MCF 10A (cell line): ENCODE results near the gene GPR149. TPM values are rescaled to one million over a fixed set of nuclear protein-coding genes. Genes with fewer than 3 reads are reported as not detected.

Source experiments
- BruUV-seq: library from RNA; stranded (reverse); fragments of 400-500 nt; replicated peaks from 2 replicates; lab custom pipeline; 2021; lab: Mats Ljungman, UMichigan
- CTCF ChIA-PET: fragments of 300-600 bp; sonication (Branson Sonifier 250); formaldehyde crosslinking; extraction: SDS; loops from one replicate; lab custom pipeline; 2021; ENCODE audit warnings: antibody characterized with exemption, inconsistent platforms; lab: Yijun Ruan, JAX
- POLR2A ChIA-PET: fragments of 300-600, 350-650 bp; sonication (Branson Sonifier 250); formaldehyde crosslinking; extraction: SDS; loops from one replicate; lab custom pipeline; 2020; ENCODE audit warnings: antibody characterized with exemption, inconsistent platforms; lab: Yijun Ruan, JAX
- DNase-seq: peaks from one replicate; pipeline ENCODE4 v3.0.0-alpha.2; 2018; ENCODE audit not compliant: unreplicated experiment
- H3K27ac Mint-ChIP-seq: one replicate; pipeline ENCODE4 v1.8.0; 2022; ENCODE audit warnings: mild to moderate bottlenecking, low read depth, mixed read lengths; ENCODE audit not compliant: unreplicated experiment
- H3K27me3 Mint-ChIP-seq: one replicate; pipeline ENCODE4 v1.8.0; 2022; ENCODE audit warnings: mixed read lengths; ENCODE audit not compliant: insufficient read depth, unreplicated experiment
- H3K36me3 Mint-ChIP-seq: one replicate; pipeline ENCODE4 v1.8.0; 2022; ENCODE audit warnings: mild to moderate bottlenecking, moderate library complexity, mixed read lengths; ENCODE audit not compliant: insufficient read depth, unreplicated experiment
- H3K4me1 Mint-ChIP-seq: one replicate; pipeline ENCODE4 v1.8.0; 2022; ENCODE audit warnings: mixed read lengths; ENCODE audit not compliant: insufficient read depth, unreplicated experiment
- H3K4me3 Mint-ChIP-seq: one replicate; pipeline ENCODE4 v1.8.0; 2022; ENCODE audit warnings: mild to moderate bottlenecking, moderate library complexity, mixed read lengths; ENCODE audit not compliant: unreplicated experiment
- H3K9me3 Mint-ChIP-seq: one replicate; pipeline ENCODE4 v1.8.0; 2022; ENCODE audit warnings: mixed read lengths; ENCODE audit not compliant: unreplicated experiment
- CTCF ChIP-seq: fragments of 200-600 bp; IDR thresholded peaks from one replicate; pipeline ENCODE4 v1.8.0; 2022; ENCODE audit warnings: antibody characterized with exemption, mild to moderate bottlenecking; ENCODE audit not compliant: unreplicated experiment
- intact Hi-C: fragments of 100-400 bp; cut with micrococcal nuclease; formaldehyde crosslinking; loops from 2 replicates; pipeline ENCODE4 v1.14.1; 2022
- total RNA-seq: library from RNA; stranded (reverse); gene quantifications from 2 replicates; pipeline ENCODE4 v1.2.3, GENCODE V29; 2022

The GPR149 gene
- total RNA-seq, 1 experiment from 2014 or later: not detected

GRCh38 chr3:154427685-154428285 lies 2.2 kb downstream of the GPR149 start:
- no peaks in the 10 kb centered on the region for H3K36me3 Mint-ChIP-seq
- H3K4me1 Mint-ChIP-seq: no peaks in the 10 kb centered on the region
- no peak for DNase-seq
- peak overlapping the region; percentile 41 for H3K4me3 Mint-ChIP-seq
- H3K27me3 Mint-ChIP-seq: peaks cover 18% of the 10 kb centered on the region
- no TSS peak for BruUV-seq
- CTCF ChIA-PET: interaction anchor here (0.6 kb wide), 1 partner anchor 219 kb away, joined by 3 read pairs; no protein-coding TSS in a partner anchor
- no peak for TF ChIP-seq CTCF
- no peaks in the 10 kb centered on the region for H3K9me3 Mint-ChIP-seq
- intact Hi-C loops: no loop called here
- POLR2A ChIA-PET: no interaction called here
- no peak overlapping the region for H3K27ac Mint-ChIP-seq

- no peaks in the 10 kb centered on the region for H3K4me1 Mint-ChIP-seq
- no TSS peak for BruUV-seq
Measured at GRCh38 chr3:154422694-154423093, 7.3 kb downstream of the GPR149 start.

GRCh38 chr3:154421083-154421482 lies 8.9 kb downstream of the GPR149 start:
- intact Hi-C loops: no loop called here
- H3K27me3 Mint-ChIP-seq: no peaks in the 10 kb centered on the region
- POLR2A ChIA-PET: no interaction called here
- H3K36me3 Mint-ChIP-seq: no peaks in the 10 kb centered on the region
- no peak overlapping the region for H3K27ac Mint-ChIP-seq
- CTCF ChIA-PET: no interaction called here
- DNase-seq: peak; percentile 53
- no peaks in the 10 kb centered on the region for H3K4me1 Mint-ChIP-seq
- H3K9me3 Mint-ChIP-seq: no peaks in the 10 kb centered on the region
- no TSS peak for BruUV-seq
- no peak overlapping the region for H3K4me3 Mint-ChIP-seq
- no peak for TF ChIP-seq CTCF

More at GRCh38 chr3:154422694-154423093, 7.3 kb downstream of the GPR149 start:
- intact Hi-C loops: no loop called here
- ChIA-PET CTCF (no interaction called here), POLR2A (no interaction called here)
- H3K36me3 Mint-ChIP-seq: no peaks in the 10 kb centered on the region
- H3K27ac Mint-ChIP-seq: no peak overlapping the region
- no peak for DNase-seq
- no peak overlapping the region for H3K4me3 Mint-ChIP-seq
- no peak for TF ChIP-seq CTCF
- H3K27me3 Mint-ChIP-seq: peaks cover 3% of the 10 kb centered on the region
- H3K9me3 Mint-ChIP-seq: no peaks in the 10 kb centered on the region

GRCh38 chr3:154398084-154398967 lies 31.7 kb downstream of the GPR149 start:
- Mint-ChIP-seq H3K27ac (no peak overlapping the region), H3K4me1 (no peaks in the 10 kb centered on the region), H3K27me3 (peaks cover 22% of the 10 kb centered on the region), H3K4me3 (no peak overlapping the region), H3K9me3 (no peaks in the 10 kb centered on the region), H3K36me3 (no peaks in the 10 kb centered on the region)
- intact Hi-C loops: no loop called here
- TF ChIP-seq CTCF: no peak
- CTCF ChIA-PET: interaction anchor here (0.6 kb wide), 1 partner anchor 111 kb away, joined by 4 read pairs; no protein-coding TSS in a partner anchor
- POLR2A ChIA-PET: no interaction called here
- no TSS peak for BruUV-seq
- no peak for DNase-seq
